ENCODE measurements around the gene MAT2A. TPM values are rescaled to one million over a fixed set of nuclear protein-coding genes. Genes with fewer than 3 reads are reported as not detected.

Gene MAT2A
- total and polyA plus RNA-seq, 10 of the 15 experiments (the other 5 are each of a cell fraction or from before 2014, with no cell fraction given), result 97.6 to 408 (median 290) TPM

GRCh38 chr2:85577386-85578242, 38.6 kb downstream of the MAT2A start, which contains the start of gene VAMP8:
Gene VAMP8 (plus strand): TSS chr2:85577586. CDS start chr2:85577647, 61 bp downstream.
- peaks cover 13% of the 10 kb centered on the region for H3K4me1 ChIP-seq (ENCODE audit: control insufficient read depth, insufficient read depth, low read length)
- in situ Hi-C loops (cut with MboI) (no loop called here), intact Hi-C loops (cut with micrococcal nuclease; ENCODE audit: unreplicated experiment) (no loop called here)
- CTCF ChIA-PET, result interaction anchor here (0.6 to 1.9 kb wide), 6 partner anchors 10 to 1111 kb away, joined by 3 to 6 read pairs (median 4); no protein-coding TSS in a partner anchor
- RAD21 ChIA-PET (ENCODE audit: unreplicated experiment), result interaction anchor here (0.7 to 1.8 kb wide), 5 partner anchors 10 to 91 kb away, joined by 3 to 9 read pairs (median 3); partner anchors contain the start of genes GGCX and RNF181
- H3K36me3 ChIP-seq (ENCODE audit: control insufficient read depth in 2 of 2, insufficient read depth in 2 of 2, low read length in 1 of 2), result peaks cover 0 to 6% of the 10 kb centered on the region in 2 experiments; a peak in 2 of 4 replicates
- peak within 1 kb of the TSS; percentile 77 for H3K4me3 ChIP-seq
- H3K27me3 ChIP-seq (replicated peaks in 1 of 2; ENCODE audit: control insufficient read depth in 2 of 2, insufficient read depth in 2 of 2, low read length in 1 of 2), result no peaks in the 10 kb centered on the region
- H3K9me3 ChIP-seq (replicated peaks; ENCODE audit: control insufficient read depth, insufficient read depth, low read length), result no peaks in the 10 kb centered on the region
- H3K9ac ChIP-seq (ENCODE audit: control insufficient read depth, insufficient read depth, low read length), result peak within 1 kb of the TSS; percentile 82
- SMC1A ChIA-PET (ENCODE audit: uncharacterized antibody, unreplicated experiment), result interaction anchor here (0.6 to 4.4 kb wide), 10 partner anchors 10 to 502 kb away, joined by 3 to 20 read pairs (median 6); partner anchors contain the start of genes MAT2A and RNF181
- 1% methylated on average over 19 of the region's 19 CpGs for WGBS (ENCODE audit: insufficient coverage, insufficient replicate concordance, low lambda C conversion rate, missing lambda C conversion rate)
- peaks cover 26% of the 10 kb centered on the region for H3K79me2 ChIP-seq (ENCODE audit: control insufficient read depth, insufficient read depth, low read length)
- DNase-seq (ENCODE audit: low read depth, low spot score) (no peak), ATAC-seq (peak; percentile 86), FAIRE-seq (peak; percentile 94)
- H2AFZ ChIP-seq (ENCODE audit: control insufficient read depth, low read depth, low read length), result peak within 1 kb of the TSS; percentile 61
- no TSS peak for BruUV-seq (replicated peaks)
- H3K4me2 ChIP-seq (ENCODE audit: control insufficient read depth, insufficient read depth), result peak within 1 kb of the TSS; percentile 85
- no peaks in the 10 kb centered on the region for H4K20me1 ChIP-seq (ENCODE audit: control insufficient read depth, insufficient read depth)
- H3K27ac ChIP-seq (ENCODE audit: control insufficient read depth, insufficient read depth), result peak within 1 kb of the TSS; percentile 77
- POLR2A ChIA-PET, result interaction anchor here (0.6 to 4.6 kb wide), 11 partner anchors 14 to 285 kb away, joined by 3 to 57 read pairs (median 4); partner anchors contain the start of genes C2orf68, ELMOD3, GGCX and RETSAT
- TF ChIP-seq WRNIP1 (IDR thresholded peaks at IDR 0.05; ENCODE audit: borderline replicate concordance, low read depth, low read length), result no peak
- TF ChIP-seq CUX1 (IDR thresholded peaks at IDR 0.05; ENCODE audit: insufficient replicate concordance, low read depth, low read length), result no peak
- TF ChIP-seq ZNF207 (IDR thresholded peaks at IDR 0.05; ENCODE audit: borderline replicate concordance), result no peak
- peak; percentile 21 for TF ChIP-seq E4F1 (IDR thresholded peaks at IDR 0.05; ENCODE audit: borderline replicate concordance, partially characterized antibody)
- TF ChIP-seq RCOR1 (conservative IDR thresholded peaks at IDR 0.05; ENCODE audit: low read depth, low read length), result no peak
- TF ChIP-seq IKZF1 (conservative IDR thresholded peaks at IDR 0.05), result no peak
- no peak for TF ChIP-seq TARDBP (IDR thresholded peaks at IDR 0.05; ENCODE audit: borderline replicate concordance)
- no peak for TF ChIP-seq IRF5 (IDR thresholded peaks at IDR 0.05; ENCODE audit: borderline replicate concordance)
- peak; percentile 72 for TF ChIP-seq POLR2A (IDR thresholded peaks at IDR 0.05; ENCODE audit: low read depth, low read length)
- TF ChIP-seq USF2 (IDR thresholded peaks at IDR 0.05; ENCODE audit: borderline replicate concordance, low read depth, low read length), result no peak
